Activated B cell treated with CpG ODN at 0.5 μM for 24 hours (primary cell): Measurements from ENCODE around the gene KIF3B. TPM values are rescaled to one million over a fixed set of nuclear protein-coding genes. Genes with fewer than 3 reads are reported as not detected.

Source experiments
- ATAC-seq: fragments of 200-7000 bp; cut with Tn5 transposase; one replicate; pipeline ENCODE4 v1.10.0; 2021; ENCODE audit warnings: low read depth, mild to moderate bottlenecking, moderate library complexity
- CTCF ChIA-PET: fragments of 350-600 bp; sonication (Branson Sonifier 250); formaldehyde crosslinking; loops from one replicate; lab custom pipeline; 2021; ENCODE audit warnings: antibody characterized with exemption; lab: Charles Lee
- POLR2A ChIA-PET: fragments of 350-600 bp; sonication (Branson Sonifier 250); formaldehyde crosslinking; loops from one replicate; lab custom pipeline; 2021; ENCODE audit warnings: antibody characterized with exemption; lab: Charles Lee
- DNase-seq: peaks from one replicate; pipeline ENCODE4 v3.0.0; 2022
- H3K27ac Mint-ChIP-seq: one replicate; pipeline ENCODE4 v1.8.0; 2020; ENCODE audit warnings: mixed read lengths
- H3K27me3 Mint-ChIP-seq: one replicate; pipeline ENCODE4 v1.8.0; 2021; ENCODE audit warnings: mixed read lengths
- H3K36me3 Mint-ChIP-seq: one replicate; pipeline ENCODE4 v1.8.0; 2021; ENCODE audit warnings: low read depth, mixed read lengths
- H3K4me1 Mint-ChIP-seq: one replicate; pipeline ENCODE4 v1.8.0; 2021; ENCODE audit warnings: mixed read lengths
- H3K4me3 Mint-ChIP-seq: one replicate; pipeline ENCODE4 v1.8.0; 2020; ENCODE audit warnings: mild to moderate bottlenecking, mixed read lengths
- H3K9me3 Mint-ChIP-seq: one replicate; pipeline ENCODE4 v1.8.0; 2020; ENCODE audit warnings: mixed read lengths
- CTCF ChIP-seq: fragments of 200-600 bp; IDR thresholded peaks from one replicate; pipeline ENCODE4 v1.8.0; 2022; ENCODE audit warnings: antibody characterized with exemption, mild to moderate bottlenecking
- intact Hi-C: fragments of 100-400 bp; cut with micrococcal nuclease; formaldehyde crosslinking; loops from one replicate; pipeline ENCODE4 v1.15.1; 2024
- total RNA-seq: library from RNA; stranded (reverse); gene quantifications from 2 replicates; pipeline ENCODE4 v1.2.3, GENCODE V29; 2022

KIF3B gene
- total RNA-seq, 1 donor from 2014 or later: 28.4 TPM

- DNase-seq (no peak), ATAC-seq (no peak)
- H3K36me3 Mint-ChIP-seq: peaks cover 50% of the 10 kb centered on the region
- ChIA-PET CTCF (no interaction called here), POLR2A (no interaction called here)
- H3K9me3 Mint-ChIP-seq: no peaks in the 10 kb centered on the region
- H3K27ac Mint-ChIP-seq: no peak overlapping the region
- H3K27me3 Mint-ChIP-seq: no peaks in the 10 kb centered on the region
- H3K4me1 Mint-ChIP-seq: peaks cover 5% of the 10 kb centered on the region
- no peak overlapping the region for H3K4me3 Mint-ChIP-seq
- TF ChIP-seq CTCF: no peak
- intact Hi-C loops: no loop called here
Observed at GRCh38 chr20:32327087-32327681, 49.7 kb downstream of the KIF3B start.

GRCh38 chr20:32329817-32330554, 52.5 kb downstream of the KIF3B start:
- H3K4me1 Mint-ChIP-seq: peaks cover 33% of the 10 kb centered on the region
- peaks cover 71% of the 10 kb centered on the region for H3K36me3 Mint-ChIP-seq
- no peak for TF ChIP-seq CTCF
- no peak overlapping the region for H3K4me3 Mint-ChIP-seq
- DNase-seq (no peak), ATAC-seq (no peak)
- CTCF ChIA-PET: no interaction called here
- no peak overlapping the region for H3K27ac Mint-ChIP-seq
- no peaks in the 10 kb centered on the region for H3K9me3 Mint-ChIP-seq
- intact Hi-C loops: no loop called here
- H3K27me3 Mint-ChIP-seq: no peaks in the 10 kb centered on the region
- POLR2A ChIA-PET: no interaction called here

GRCh38 chr20:32330555-32330897, 53.1 kb downstream of the KIF3B start:
- ATAC-seq (no peak), DNase-seq (no peak)
- intact Hi-C loops: no loop called here
- H3K27me3 Mint-ChIP-seq: no peaks in the 10 kb centered on the region
- ChIA-PET CTCF (no interaction called here), POLR2A (no interaction called here)
- H3K4me1 Mint-ChIP-seq: peaks cover 33% of the 10 kb centered on the region
- no peak overlapping the region for H3K4me3 Mint-ChIP-seq
- no peaks in the 10 kb centered on the region for H3K9me3 Mint-ChIP-seq
- peaks cover 72% of the 10 kb centered on the region for H3K36me3 Mint-ChIP-seq
- TF ChIP-seq CTCF: no peak
- H3K27ac Mint-ChIP-seq: no peak overlapping the region

DNA sequence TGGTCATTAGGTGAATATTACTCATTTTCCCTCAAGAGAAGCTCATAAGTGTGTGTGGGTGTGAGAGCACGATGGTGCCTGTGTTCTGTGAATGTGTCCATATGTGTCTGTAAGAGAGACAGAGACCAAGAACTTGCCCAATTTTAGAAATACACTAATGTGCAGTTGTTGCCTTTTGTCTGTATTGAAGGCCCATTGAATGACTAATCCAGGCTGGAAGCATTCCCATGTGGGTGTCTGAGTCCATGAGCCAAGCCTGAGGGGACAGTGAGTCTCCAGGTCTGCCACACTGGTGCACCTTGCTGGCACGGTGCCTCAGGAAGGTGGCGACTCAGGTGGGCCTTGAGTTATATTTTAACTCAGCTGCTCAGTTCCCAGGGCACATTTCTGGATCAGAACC, 55.2 kb downstream of the KIF3B start:
- no peak for DNase-seq
- peak overlapping the region; percentile 79 for H3K27ac Mint-ChIP-seq
- H3K36me3 Mint-ChIP-seq: peaks cover 63% of the 10 kb centered on the region
- intact Hi-C loops: no loop called here
- ChIA-PET CTCF (interaction anchor here (0.9 kb wide), 2 partner anchors 24 to 190 kb away, joined by 3 read pairs; no protein-coding TSS in a partner anchor), POLR2A (interaction anchor here (0.6 to 3.1 kb wide), 4 partner anchors 25 to 124 kb away, joined by 4 to 26 read pairs (median 6); partner anchors contain the start of gene ASXL1)
- H3K27me3 Mint-ChIP-seq: no peaks in the 10 kb centered on the region
- no peak for TF ChIP-seq CTCF
- H3K4me3 Mint-ChIP-seq: no peak overlapping the region
- peaks cover 42% of the 10 kb centered on the region for H3K4me1 Mint-ChIP-seq
- no peaks in the 10 kb centered on the region for H3K9me3 Mint-ChIP-seq
- ATAC-seq: no peak
